Measurements from ENCODE around the gene SMURF2. TPM values are rescaled to one million over a fixed set of nuclear protein-coding genes. Genes with fewer than 3 reads are reported as not detected.

The SMURF2 gene
- polyA plus RNA-seq, 4 donors: 8.0 to 20.1 (median 12.9) TPM

DNA sequence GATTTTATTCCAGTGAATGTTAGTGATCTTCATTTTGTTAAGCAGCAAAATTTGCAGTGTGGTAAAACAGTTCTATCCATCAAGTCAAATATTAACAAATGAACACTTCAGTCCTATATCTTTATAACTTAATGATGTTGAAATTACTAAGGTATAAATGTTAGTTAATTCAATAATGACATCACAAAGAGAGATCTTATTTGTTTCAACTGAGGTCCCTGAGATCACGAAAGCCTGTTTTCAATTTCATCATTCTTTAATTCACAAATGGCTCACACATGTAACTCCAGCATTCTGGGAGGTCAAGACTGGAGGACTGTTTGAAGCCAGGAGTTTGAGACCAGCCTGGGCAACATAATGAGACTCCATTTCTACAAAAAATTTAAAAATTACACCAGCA, 13.9 kb downstream of the SMURF2 start:
- peaks cover 0 to 18% (median 2%) of the 10 kb centered on the region in 3 donors for H3K36me3 ChIP-seq (ENCODE audit: control insufficient read depth in 3 of 3, insufficient read depth in 2 of 3, low read depth in 1 of 3, low read length in 3 of 3)
- no peaks in the 10 kb centered on the region for H3K27me3 ChIP-seq (ENCODE audit: control insufficient read depth in 3 of 3, insufficient read depth in 3 of 3, low read length in 3 of 3)
- 19 to 60% (median 27%) methylated on average over 1 of the region's 1 CpG for whole genome bisulfite sequencing, 3 donors
- H3K9me3 ChIP-seq (ENCODE audit: control insufficient read depth in 2 of 2, insufficient read depth in 1 of 2, low read depth in 1 of 2, low read length in 1 of 2): no peaks in the 10 kb centered on the region
- FAIRE-seq: no peak
- no peak overlapping the region for H3K27ac ChIP-seq (ENCODE audit: low read depth in 1 of 3, low read length in 2 of 3)
- peak in 1 of 2 donors; percentile 42 for DNase-seq
- peaks cover 0 to 2% (median 0%) of the 10 kb centered on the region in 3 donors for H3K4me1 ChIP-seq (ENCODE audit: control insufficient read depth in 3 of 3, insufficient read depth in 2 of 3, low read depth in 1 of 3, low read length in 2 of 3)
- H3K4me3 ChIP-seq (ENCODE audit: low read depth in 1 of 3, low read length in 3 of 3): no peak overlapping the region

DNA sequence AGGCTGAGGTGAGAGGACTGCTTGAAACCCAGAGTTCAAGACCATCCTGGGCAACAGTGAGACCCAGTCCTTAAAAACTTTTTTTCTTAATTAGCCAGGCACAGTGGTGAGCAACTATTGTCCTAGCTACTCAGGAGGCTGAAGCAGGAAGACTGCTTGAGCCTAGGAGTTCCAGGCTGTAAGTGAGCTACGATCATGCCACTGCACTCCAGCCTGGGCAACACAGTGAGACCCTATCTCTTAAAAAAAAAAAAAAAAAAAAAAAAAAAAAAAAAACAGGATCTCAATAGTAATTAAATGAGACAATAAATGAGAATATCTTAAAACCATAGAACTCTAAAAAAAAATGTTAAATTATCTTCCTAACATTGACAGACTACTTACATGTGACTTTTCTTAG, 14.3 kb downstream of the SMURF2 start:
- 90 to 94% (median 92%) methylated on average over 1 of the region's 1 CpG for WGBS, 3 donors
- H3K36me3 ChIP-seq (ENCODE audit: control insufficient read depth in 3 of 3, insufficient read depth in 2 of 3, low read depth in 1 of 3, low read length in 3 of 3): peaks cover 0 to 22% (median 2%) of the 10 kb centered on the region in 3 donors
- DNase-seq: no peak
- no peaks in the 10 kb centered on the region for H3K27me3 ChIP-seq (ENCODE audit: control insufficient read depth in 3 of 3, insufficient read depth in 3 of 3, low read length in 3 of 3)
- H3K4me1 ChIP-seq (ENCODE audit: control insufficient read depth in 3 of 3, insufficient read depth in 2 of 3, low read depth in 1 of 3, low read length in 2 of 3): peaks cover 0 to 2% (median 0%) of the 10 kb centered on the region in 3 donors
- H3K4me3 ChIP-seq (ENCODE audit: low read depth in 1 of 3, low read length in 3 of 3): no peak overlapping the region
- H3K27ac ChIP-seq (ENCODE audit: low read depth in 1 of 3, low read length in 2 of 3): no peak overlapping the region
- FAIRE-seq: no peak
- H3K9me3 ChIP-seq (ENCODE audit: control insufficient read depth in 2 of 2, insufficient read depth in 1 of 2, low read depth in 1 of 2, low read length in 1 of 2): no peaks in the 10 kb centered on the region

DNA sequence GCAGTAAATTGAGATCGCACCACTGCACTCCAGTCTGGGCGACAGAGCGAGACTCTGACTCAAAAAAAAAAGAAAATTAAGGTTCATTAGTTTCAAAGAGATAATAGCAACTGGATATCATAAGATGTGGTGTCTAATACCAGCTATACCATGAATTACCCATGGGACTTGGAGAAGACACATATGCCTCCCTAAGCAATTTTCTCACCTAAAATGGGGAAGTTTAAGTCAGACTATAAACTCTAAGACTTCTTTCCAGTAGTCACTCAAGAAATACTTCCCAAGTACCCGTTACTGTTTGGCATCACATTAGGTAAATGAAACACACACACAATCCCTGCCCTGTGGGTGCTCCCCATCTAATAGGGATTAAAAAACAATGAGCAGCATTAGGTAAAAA, 22.6 kb downstream of the SMURF2 start:
- no peak for DNase-seq
- H3K27ac ChIP-seq (ENCODE audit: low read depth in 1 of 3, low read length in 2 of 3): no peak overlapping the region
- no peak for FAIRE-seq
- peaks cover 0 to 25% (median 0%) of the 10 kb centered on the region in 3 donors for H3K36me3 ChIP-seq (ENCODE audit: control insufficient read depth in 3 of 3, insufficient read depth in 2 of 3, low read depth in 1 of 3, low read length in 3 of 3)
- H3K4me3 ChIP-seq (ENCODE audit: low read depth in 1 of 3, low read length in 3 of 3): no peak overlapping the region
- WGBS, 3 donors: 90 to 96% (median 95%) methylated on average over 4 of the region's 4 CpGs
- H3K27me3 ChIP-seq (ENCODE audit: control insufficient read depth in 3 of 3, insufficient read depth in 3 of 3, low read length in 3 of 3): no peaks in the 10 kb centered on the region
- peaks cover 0 to 3% (median 0%) of the 10 kb centered on the region in 3 donors for H3K4me1 ChIP-seq (ENCODE audit: control insufficient read depth in 3 of 3, insufficient read depth in 2 of 3, low read depth in 1 of 3, low read length in 2 of 3)
- no peaks in the 10 kb centered on the region for H3K9me3 ChIP-seq (ENCODE audit: control insufficient read depth in 2 of 2, insufficient read depth in 1 of 2, low read depth in 1 of 2, low read length in 1 of 2)

DNA sequence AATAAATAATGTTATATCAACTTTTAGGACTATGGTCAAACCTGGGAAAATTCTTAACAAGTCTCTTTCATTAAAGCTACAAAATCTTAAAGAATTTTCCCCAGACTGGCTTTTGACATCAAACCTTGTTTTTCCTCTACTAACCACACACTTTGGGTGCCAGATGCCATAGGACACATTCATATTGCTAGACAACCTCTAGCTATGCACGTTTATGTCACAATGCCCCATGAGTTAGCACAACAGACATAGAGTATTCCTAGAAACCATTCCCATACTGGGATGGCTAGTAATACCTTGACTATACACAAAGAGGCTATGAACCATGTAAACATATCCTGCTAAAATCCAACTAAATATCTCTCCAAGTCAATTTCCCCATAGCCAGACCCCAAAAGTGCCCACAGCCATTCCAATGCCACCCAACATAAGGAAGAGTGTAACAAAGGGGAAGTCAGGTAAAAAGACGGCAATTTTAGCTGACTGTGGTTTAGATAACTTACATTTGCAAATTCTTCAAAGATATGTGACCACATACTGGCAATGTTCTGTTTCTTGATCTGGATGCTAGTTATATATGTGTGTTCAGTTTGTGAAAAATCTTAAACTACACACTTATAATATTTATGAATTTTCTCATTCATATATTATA, 23.4 kb downstream of the SMURF2 start:
- FAIRE-seq (no peak), DNase-seq (no peak)
- peaks cover 0 to 3% (median 0%) of the 10 kb centered on the region in 3 donors for H3K4me1 ChIP-seq (ENCODE audit: control insufficient read depth in 3 of 3, insufficient read depth in 2 of 3, low read depth in 1 of 3, low read length in 2 of 3)
- H3K27ac ChIP-seq (ENCODE audit: low read depth in 1 of 3, low read length in 2 of 3): no peak overlapping the region
- no peak overlapping the region for H3K4me3 ChIP-seq (ENCODE audit: low read depth in 1 of 3, low read length in 3 of 3)
- H3K36me3 ChIP-seq (ENCODE audit: control insufficient read depth in 3 of 3, insufficient read depth in 2 of 3, low read depth in 1 of 3, low read length in 3 of 3): peaks cover 0 to 20% (median 0%) of the 10 kb centered on the region in 3 donors
- no peaks in the 10 kb centered on the region for H3K27me3 ChIP-seq (ENCODE audit: control insufficient read depth in 3 of 3, insufficient read depth in 3 of 3, low read length in 3 of 3)
- 71 to 83% (median 73%) methylated on average over 2 of the region's 2 CpGs for WGBS, 3 donors
- no peaks in the 10 kb centered on the region for H3K9me3 ChIP-seq (ENCODE audit: control insufficient read depth in 2 of 2, insufficient read depth in 1 of 2, low read depth in 1 of 2, low read length in 1 of 2)

DNA sequence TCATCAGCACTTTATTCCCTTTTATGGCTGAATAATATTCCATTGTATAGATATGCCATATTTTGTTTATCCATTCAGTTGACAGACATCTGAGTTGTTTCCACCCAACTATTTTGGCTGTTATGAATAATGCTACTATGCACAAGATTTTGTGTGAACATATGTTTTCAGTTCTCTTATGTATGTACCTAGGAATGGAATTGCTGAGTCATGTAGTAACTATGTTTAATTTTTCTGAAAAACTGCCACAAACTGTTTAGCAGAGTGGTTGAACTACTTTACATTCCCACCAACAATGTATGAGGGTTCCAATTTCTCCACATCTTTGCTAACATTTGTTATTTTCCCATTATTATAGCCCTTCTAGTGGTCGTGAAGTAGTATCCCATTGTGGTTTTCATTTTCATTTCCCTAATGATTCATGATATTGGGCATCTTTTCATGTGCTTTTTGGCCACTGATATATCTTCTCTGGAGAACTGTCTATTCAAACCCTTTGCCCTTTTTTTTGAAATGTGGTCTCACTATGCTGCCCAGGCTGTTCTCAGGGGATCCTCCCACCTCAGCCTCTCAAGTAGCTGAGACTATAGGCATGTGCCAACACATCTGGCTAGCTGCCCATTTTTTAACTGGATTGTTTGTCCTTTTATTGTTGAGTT, 26.3 kb downstream of the SMURF2 start:
- Histone ChIP-seq H3K36me3 (ENCODE audit: control insufficient read depth in 3 of 3, insufficient read depth in 2 of 3, low read depth in 1 of 3, low read length in 3 of 3) (peaks cover 0 to 16% (median 0%) of the 10 kb centered on the region in 3 donors), H3K27me3 (ENCODE audit: control insufficient read depth in 3 of 3, insufficient read depth in 3 of 3, low read length in 3 of 3) (no peaks in the 10 kb centered on the region), H3K4me3 (ENCODE audit: low read depth in 1 of 3, low read length in 3 of 3) (no peak overlapping the region), H3K27ac (ENCODE audit: low read depth in 1 of 3, low read length in 2 of 3) (no peak overlapping the region), H3K4me1 (ENCODE audit: control insufficient read depth in 3 of 3, insufficient read depth in 2 of 3, low read depth in 1 of 3, low read length in 2 of 3) (no peaks in the 10 kb centered on the region), H3K9me3 (ENCODE audit: control insufficient read depth in 2 of 2, insufficient read depth in 1 of 2, low read depth in 1 of 2, low read length in 1 of 2) (no peaks in the 10 kb centered on the region)
- DNase-seq: no peak
- 55 to 94% (median 60%) methylated on average over 1 of the region's 1 CpG for WGBS, 3 donors
- no peak for FAIRE-seq

DNA sequence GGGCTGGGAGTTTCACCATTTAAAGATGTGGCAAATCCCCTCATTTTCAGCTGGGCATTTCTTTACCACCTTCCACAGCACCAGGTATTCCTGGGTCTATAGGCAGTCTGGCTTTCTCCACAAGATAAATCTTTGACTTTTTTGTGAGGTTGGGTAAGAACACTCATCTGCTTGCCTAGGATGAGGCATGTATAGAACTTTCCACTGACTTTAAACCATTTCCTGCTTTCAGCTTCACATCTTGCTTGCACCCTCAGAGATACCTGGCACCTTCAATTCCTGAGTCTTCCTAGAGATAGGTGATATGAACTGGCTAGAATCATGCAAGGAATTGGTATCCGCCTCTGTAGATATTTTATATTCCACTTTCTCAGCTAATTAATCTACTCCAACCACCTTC, 27.9 kb downstream of the SMURF2 start:
- DNase-seq (no peak), FAIRE-seq (no peak)
- H3K4me3 ChIP-seq (ENCODE audit: low read depth in 1 of 3, low read length in 3 of 3): no peak overlapping the region
- H3K4me1 ChIP-seq (ENCODE audit: control insufficient read depth in 3 of 3, insufficient read depth in 2 of 3, low read depth in 1 of 3, low read length in 2 of 3): no peaks in the 10 kb centered on the region
- H3K27ac ChIP-seq (ENCODE audit: low read depth in 1 of 3, low read length in 2 of 3): no peak overlapping the region
- no peaks in the 10 kb centered on the region for H3K9me3 ChIP-seq (ENCODE audit: control insufficient read depth in 2 of 2, insufficient read depth in 1 of 2, low read depth in 1 of 2, low read length in 1 of 2)
- H3K36me3 ChIP-seq (ENCODE audit: control insufficient read depth in 3 of 3, insufficient read depth in 2 of 3, low read depth in 1 of 3, low read length in 3 of 3): peaks cover 0 to 14% (median 0%) of the 10 kb centered on the region in 3 donors
- WGBS, 3 donors: 87 to 100% (median 100%) methylated on average over 1 of the region's 1 CpG
- no peaks in the 10 kb centered on the region for H3K27me3 ChIP-seq (ENCODE audit: control insufficient read depth in 3 of 3, insufficient read depth in 3 of 3, low read length in 3 of 3)

DNA sequence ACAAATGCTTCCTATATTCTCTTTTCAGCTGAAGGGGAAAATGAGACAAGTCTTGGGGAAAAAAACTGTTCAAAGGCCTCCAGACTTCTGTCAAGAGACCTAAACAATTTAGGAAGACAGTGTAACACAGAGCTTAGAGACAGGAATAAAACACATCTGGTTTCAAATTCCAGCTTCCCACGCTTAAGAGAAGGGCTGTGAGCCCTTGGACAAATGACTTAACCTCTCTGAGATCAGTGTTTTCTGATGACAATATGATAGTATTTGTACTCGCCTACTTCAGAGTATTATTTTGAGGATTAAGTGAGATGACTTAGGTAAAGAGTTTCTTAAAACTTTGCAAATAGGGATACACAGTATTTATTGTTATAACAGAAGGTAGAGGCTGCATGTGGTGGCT, 29.5 kb downstream of the SMURF2 start:
- H3K4me1 ChIP-seq (ENCODE audit: control insufficient read depth in 3 of 3, insufficient read depth in 2 of 3, low read depth in 1 of 3, low read length in 2 of 3): peaks cover 0 to 3% (median 0%) of the 10 kb centered on the region in 3 donors
- DNase-seq: no peak
- no peak for FAIRE-seq
- H3K27ac ChIP-seq (ENCODE audit: low read depth in 1 of 3, low read length in 2 of 3): no peak overlapping the region
- peaks cover 0 to 11% (median 0%) of the 10 kb centered on the region in 3 donors for H3K36me3 ChIP-seq (ENCODE audit: control insufficient read depth in 3 of 3, insufficient read depth in 2 of 3, low read depth in 1 of 3, low read length in 3 of 3)
- H3K4me3 ChIP-seq (ENCODE audit: low read depth in 1 of 3, low read length in 3 of 3): no peak overlapping the region
- no peaks in the 10 kb centered on the region for H3K27me3 ChIP-seq (ENCODE audit: control insufficient read depth in 3 of 3, insufficient read depth in 3 of 3, low read length in 3 of 3)
- 70 to 88% (median 78%) methylated on average over 2 of the region's 2 CpGs for WGBS, 3 donors
- no peaks in the 10 kb centered on the region for H3K9me3 ChIP-seq (ENCODE audit: control insufficient read depth in 2 of 2, insufficient read depth in 1 of 2, low read depth in 1 of 2, low read length in 1 of 2)

DNA sequence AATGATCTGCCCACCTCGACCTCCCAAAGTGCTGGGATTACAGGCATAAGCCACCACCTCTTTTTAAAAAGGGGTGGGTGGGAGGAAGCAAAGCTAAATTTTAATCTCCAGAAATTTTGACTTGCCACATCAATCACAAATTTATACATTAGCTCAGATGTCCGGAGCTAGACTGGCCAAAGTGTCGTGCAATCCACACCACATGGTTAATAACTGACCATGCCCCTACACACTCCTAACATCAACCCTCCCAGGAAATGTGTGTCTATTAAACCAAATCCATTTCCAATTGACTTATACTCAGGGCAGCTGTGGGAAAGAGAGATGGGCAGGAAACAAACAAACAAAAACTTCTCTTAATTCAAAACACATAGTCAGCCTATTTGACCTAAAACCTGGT, 29.9 kb downstream of the SMURF2 start:
- H3K36me3 ChIP-seq (ENCODE audit: control insufficient read depth in 3 of 3, insufficient read depth in 2 of 3, low read depth in 1 of 3, low read length in 3 of 3): peaks cover 0 to 9% (median 0%) of the 10 kb centered on the region in 3 donors
- DNase-seq: no peak
- H3K4me1 ChIP-seq (ENCODE audit: control insufficient read depth in 3 of 3, insufficient read depth in 2 of 3, low read depth in 1 of 3, low read length in 2 of 3): peaks cover 0 to 3% (median 0%) of the 10 kb centered on the region in 3 donors
- no peaks in the 10 kb centered on the region for H3K27me3 ChIP-seq (ENCODE audit: control insufficient read depth in 3 of 3, insufficient read depth in 3 of 3, low read length in 3 of 3)
- H3K27ac ChIP-seq (ENCODE audit: low read depth in 1 of 3, low read length in 2 of 3): no peak overlapping the region
- FAIRE-seq: no peak
- WGBS, 3 donors: 66 to 85% (median 71%) methylated on average over 3 of the region's 3 CpGs
- no peaks in the 10 kb centered on the region for H3K9me3 ChIP-seq (ENCODE audit: control insufficient read depth in 2 of 2, insufficient read depth in 1 of 2, low read depth in 1 of 2, low read length in 1 of 2)
- no peak overlapping the region for H3K4me3 ChIP-seq (ENCODE audit: low read depth in 1 of 3, low read length in 3 of 3)

All from small intestine (tissue), 7 donors.